Muscle layer of duodenum (tissue), 2 donors: ENCODE data around the gene TRPC4.

Experiments
- H3K27ac ChIP-seq: one replicate; pipeline ENCODE4 v1.7.0; 2013; ENCODE audit warnings: mild to moderate bottlenecking, low read length
- H3K27me3 ChIP-seq: one replicate; pipeline ENCODE4 v1.7.0; 2013; ENCODE audit warnings: low read depth, mild to moderate bottlenecking, control low read depth, low read length
- H3K36me3 ChIP-seq, 2 donors: one replicate each; pipeline ENCODE4 v1.7.0; 2013; ENCODE audit warnings: low read length in 2 of 2, control low read depth in 1 of 2, mild to moderate bottlenecking in 1 of 2; ENCODE audit not compliant: insufficient read depth in 2 of 2, control insufficient read depth in 1 of 2
- H3K4me1 ChIP-seq, 2 donors: one replicate each; pipeline ENCODE4 v1.7.0; 2013; ENCODE audit warnings: low read length in 2 of 2, mild to moderate bottlenecking in 2 of 2, control low read depth in 1 of 2, moderate library complexity in 1 of 2; ENCODE audit not compliant: insufficient read depth in 2 of 2, control insufficient read depth in 1 of 2
- H3K4me3 ChIP-seq, 2 donors: one replicate each; pipeline ENCODE4 v1.7.0; 2013; ENCODE audit warnings: low read length in 2 of 2, low read depth in 1 of 2, mild to moderate bottlenecking in 1 of 2
- H3K9me3 ChIP-seq, 2 donors: one replicate each; pipeline ENCODE4 v1.7.0; 2013; ENCODE audit warnings: low read length in 2 of 2, control low read depth in 1 of 2, mild to moderate bottlenecking in 1 of 2; ENCODE audit not compliant: control insufficient read depth in 1 of 2
- donor health status: healthy.

TRPC4 gene

GRCh38 chr13:37716420-37717195, 153.0 kb downstream of the TRPC4 start:
- H3K27ac ChIP-seq = no peak overlapping the region
- no peak overlapping the region for H3K4me3 ChIP-seq
- no peaks in the 10 kb centered on the region for H3K27me3 ChIP-seq
- no peaks in the 10 kb centered on the region for H3K9me3 ChIP-seq
- H3K4me1 ChIP-seq = no peaks in the 10 kb centered on the region
- H3K36me3 ChIP-seq = no peaks in the 10 kb centered on the region

DNA sequence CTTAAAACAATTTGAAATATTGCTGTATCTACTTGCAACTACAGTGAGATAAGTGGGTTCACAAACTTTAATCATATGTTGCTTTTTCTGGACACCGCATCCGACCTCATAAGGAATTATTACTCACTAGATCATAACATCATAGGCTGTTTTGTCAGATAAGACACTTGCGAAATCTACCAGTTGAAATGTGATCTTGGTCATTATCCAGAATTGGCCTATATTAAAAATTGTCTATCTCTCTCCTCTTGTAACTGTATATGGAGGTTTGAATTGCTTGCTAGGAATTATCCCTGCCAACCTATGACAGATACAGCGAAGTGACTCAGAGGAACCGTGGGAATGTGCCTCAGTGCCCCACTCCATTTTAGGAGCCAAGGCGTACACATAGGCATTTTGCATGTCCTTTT, 154.0 kb downstream of the TRPC4 start:
- Histone ChIP-seq H3K27ac (no peak overlapping the region), H3K4me1 (no peaks in the 10 kb centered on the region), H3K27me3 (no peaks in the 10 kb centered on the region), H3K36me3 (no peaks in the 10 kb centered on the region), H3K4me3 (no peak overlapping the region), H3K9me3 (no peaks in the 10 kb centered on the region)

GRCh38 chr13:37709318-37709717, 160.3 kb downstream of the TRPC4 start:
- Histone ChIP-seq H3K36me3 (no peaks in the 10 kb centered on the region), H3K27me3 (no peaks in the 10 kb centered on the region), H3K9me3 (no peaks in the 10 kb centered on the region), H3K4me1 (peaks cover 0 to 4% of the 10 kb centered on the region in 2 donors), H3K27ac (no peak overlapping the region), H3K4me3 (no peak overlapping the region)

DNA sequence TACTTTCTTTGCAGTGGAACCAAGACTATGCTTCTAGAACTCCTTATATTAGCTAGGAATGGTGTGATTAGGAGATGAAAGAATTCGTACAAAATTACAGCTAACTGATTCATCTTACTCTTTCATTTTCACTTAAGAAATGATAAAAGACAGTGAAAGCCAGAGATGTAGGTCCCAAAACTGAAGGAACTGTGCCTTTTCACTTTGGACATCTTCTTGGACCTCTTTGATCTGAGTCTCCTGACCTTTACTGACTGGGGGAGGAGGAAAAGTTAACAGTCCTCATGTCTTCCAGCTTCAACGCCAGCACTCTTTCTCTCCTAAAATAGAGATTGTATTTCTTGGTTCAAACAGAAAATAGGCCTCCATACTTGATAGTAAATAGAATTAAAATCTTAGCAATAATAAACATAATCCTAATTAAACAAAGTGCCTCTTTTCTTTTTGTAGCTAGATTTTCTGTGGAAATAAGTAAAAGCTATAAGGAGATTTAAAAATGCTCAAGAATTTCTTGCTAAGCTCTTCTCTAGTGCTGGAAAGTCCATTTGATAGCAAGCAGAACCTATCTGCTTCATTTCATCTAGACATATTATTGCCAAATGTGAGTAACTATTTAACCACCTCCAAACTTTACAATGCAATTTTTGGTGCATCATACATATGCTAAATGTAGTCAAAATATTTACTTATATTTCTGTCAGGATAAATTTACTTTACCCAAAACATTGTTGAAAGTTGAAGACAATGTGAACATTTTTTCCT, 161.7 kb downstream of the TRPC4 start:
- H3K4me3 ChIP-seq = no peak overlapping the region
- peak overlapping the region; percentile 42 for H3K27ac ChIP-seq
- no peaks in the 10 kb centered on the region for H3K36me3 ChIP-seq
- H3K27me3 ChIP-seq = no peaks in the 10 kb centered on the region
- H3K9me3 ChIP-seq = no peaks in the 10 kb centered on the region
- H3K4me1 ChIP-seq = peaks cover 0 to 4% of the 10 kb centered on the region in 2 donors

DNA sequence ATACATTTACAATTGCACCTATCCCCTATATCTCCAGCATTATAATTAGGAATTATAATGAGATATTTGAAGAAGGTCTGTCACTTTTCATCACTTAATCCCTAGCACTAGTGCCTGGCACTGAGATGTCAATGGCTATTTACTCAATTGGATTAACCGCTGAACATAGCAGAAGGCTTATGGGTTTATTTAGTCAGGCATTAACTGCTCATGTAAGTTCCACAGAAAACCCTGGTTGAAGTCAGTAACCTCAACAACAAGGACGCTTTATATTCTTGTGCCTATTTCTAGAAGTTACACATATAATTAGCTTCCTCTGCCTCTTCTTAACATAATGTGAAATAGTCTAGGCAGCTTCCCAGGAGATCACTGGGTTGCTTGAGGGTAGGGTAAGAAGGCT, 163.5 kb downstream of the TRPC4 start:
- Histone ChIP-seq H3K27me3 (no peaks in the 10 kb centered on the region), H3K36me3 (peaks cover 0 to 5% of the 10 kb centered on the region in 2 donors), H3K27ac (no peak overlapping the region), H3K4me1 (peaks cover 0 to 4% of the 10 kb centered on the region in 2 donors), H3K9me3 (no peaks in the 10 kb centered on the region), H3K4me3 (no peak overlapping the region)

- Histone ChIP-seq H3K4me3 (no peak overlapping the region), H3K36me3 (peaks cover 0 to 5% of the 10 kb centered on the region in 2 donors), H3K4me1 (no peaks in the 10 kb centered on the region), H3K9me3 (no peaks in the 10 kb centered on the region), H3K27me3 (no peaks in the 10 kb centered on the region), H3K27ac (no peak overlapping the region)
Observed at GRCh38 chr13:37701972-37702371, 167.6 kb downstream of the TRPC4 start.

DNA sequence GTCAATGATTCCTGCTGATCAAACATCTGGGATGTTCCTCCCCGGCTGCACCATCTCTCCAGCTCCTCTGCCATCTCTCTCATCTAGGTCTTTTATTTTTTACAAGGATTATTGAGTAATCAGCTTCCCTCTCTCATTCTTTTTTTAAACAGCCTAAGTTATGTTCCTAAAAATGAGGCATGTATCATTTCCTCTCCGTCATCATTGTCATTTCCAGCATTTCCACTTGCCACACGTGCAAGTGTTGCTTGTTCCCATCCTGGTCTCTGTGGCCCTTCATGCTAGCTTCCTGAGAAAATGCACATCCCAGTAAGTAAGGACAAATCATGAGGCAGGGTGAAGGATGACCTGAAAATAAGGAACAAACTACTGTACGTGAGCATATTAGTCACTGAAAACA, 168.3 kb downstream of the TRPC4 start:
- Histone ChIP-seq H3K4me1 (no peaks in the 10 kb centered on the region), H3K36me3 (peaks cover 0 to 5% of the 10 kb centered on the region in 2 donors), H3K9me3 (no peaks in the 10 kb centered on the region), H3K27me3 (no peaks in the 10 kb centered on the region), H3K4me3 (no peak overlapping the region), H3K27ac (no peak overlapping the region)

GRCh38 chr13:37700887-37701286, 168.7 kb downstream of the TRPC4 start:
- H3K27ac ChIP-seq = no peak overlapping the region
- peaks cover 0 to 5% of the 10 kb centered on the region in 2 donors for H3K36me3 ChIP-seq
- H3K4me1 ChIP-seq = no peaks in the 10 kb centered on the region
- no peaks in the 10 kb centered on the region for H3K27me3 ChIP-seq
- H3K9me3 ChIP-seq = no peaks in the 10 kb centered on the region
- H3K4me3 ChIP-seq = no peak overlapping the region

- H3K27me3 ChIP-seq = no peaks in the 10 kb centered on the region
- no peaks in the 10 kb centered on the region for H3K9me3 ChIP-seq
- H3K36me3 ChIP-seq = no peaks in the 10 kb centered on the region
- H3K4me3 ChIP-seq = no peak overlapping the region
- no peaks in the 10 kb centered on the region for H3K4me1 ChIP-seq
- H3K27ac ChIP-seq = no peak overlapping the region
Observed at GRCh38 chr13:37695200-37695599, 174.4 kb downstream of the TRPC4 start.

- no peaks in the 10 kb centered on the region for H3K9me3 ChIP-seq
Observed at GRCh38 chr13:37690361-37690760, 179.2 kb downstream of the TRPC4 start.

DNA sequence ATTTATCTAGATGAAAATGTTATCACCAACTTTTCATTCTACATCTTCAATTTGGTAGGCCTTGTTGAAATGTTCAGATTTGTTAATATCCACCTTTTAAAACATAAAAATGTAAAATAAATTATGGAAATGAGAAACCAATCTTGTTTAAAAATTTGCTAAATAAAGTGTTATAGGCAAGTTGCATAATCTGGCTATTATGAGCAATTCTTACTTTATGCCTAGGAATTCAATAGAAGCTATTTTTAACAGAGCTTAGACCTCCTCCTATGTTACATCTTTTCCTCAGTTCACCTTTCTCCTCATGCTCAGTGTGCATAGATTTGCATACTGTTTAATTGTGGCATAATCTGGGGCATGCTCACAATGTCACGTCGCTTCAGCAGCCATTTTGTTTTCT, 183.1 kb downstream of the TRPC4 start:
- Histone ChIP-seq H3K4me1 (no peaks in the 10 kb centered on the region), H3K27me3 (no peaks in the 10 kb centered on the region), H3K9me3 (no peaks in the 10 kb centered on the region), H3K27ac (no peak overlapping the region), H3K36me3 (no peaks in the 10 kb centered on the region), H3K4me3 (no peak overlapping the region)

More at GRCh38 chr13:37690361-37690760, 179.2 kb downstream of the TRPC4 start:
- no peaks in the 10 kb centered on the region for H3K4me1 ChIP-seq
- H3K36me3 ChIP-seq = no peaks in the 10 kb centered on the region
- no peaks in the 10 kb centered on the region for H3K27me3 ChIP-seq
- no peak overlapping the region for H3K4me3 ChIP-seq
- H3K27ac ChIP-seq = no peak overlapping the region
